Measurements from ENCODE around the gene HIGD1B.

Gene HIGD1B

DNA sequence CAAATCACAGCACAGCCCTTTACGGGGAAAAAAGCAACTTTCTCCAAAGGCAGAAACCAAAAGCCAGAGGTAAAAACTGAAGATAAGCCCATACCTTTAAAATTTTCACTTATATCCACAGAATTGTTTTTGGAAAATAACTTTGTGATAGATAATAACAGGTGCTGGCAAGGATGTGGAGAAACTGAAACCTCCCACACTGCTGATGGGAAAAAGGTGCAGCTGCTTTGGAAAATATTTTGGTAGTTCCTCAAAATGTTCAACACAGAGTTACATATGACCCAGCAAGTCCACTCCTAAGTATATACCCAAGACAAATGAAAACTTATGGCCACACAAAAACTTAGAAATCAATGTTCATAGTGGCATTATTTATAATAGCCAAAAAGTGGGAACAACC lies 39.3 kb downstream of the HIGD1B start:
- TF ChIP-seq EP300 (IDR thresholded peaks at IDR 0.05; ENCODE audit: borderline replicate concordance) (no peak), CREB1 (IDR thresholded peaks at IDR 0.05; ENCODE audit: low read depth) (no peak), CEBPB (IDR thresholded peaks at IDR 0.05) (no peak), NFIC (IDR thresholded peaks at IDR 0.05) (no peak), TCF12 (IDR thresholded peaks at IDR 0.05; ENCODE audit: low read depth) (no peak), ZBTB7A (IDR thresholded peaks at IDR 0.05; ENCODE audit: low read depth) (no peak), EGR1 (IDR thresholded peaks at IDR 0.05) (no peak), RAD21 (IDR thresholded peaks at IDR 0.05; ENCODE audit: low read depth) (no peak), YY1 (IDR thresholded peaks at IDR 0.05; ENCODE audit: low read depth) (no peak), TAF1 (IDR thresholded peaks at IDR 0.05; ENCODE audit: low read depth) (no peak), USF1 (IDR thresholded peaks at IDR 0.05) (no peak), FOXM1 (IDR thresholded peaks at IDR 0.05; ENCODE audit: borderline replicate concordance, low read depth) (no peak), TEAD4 (IDR thresholded peaks at IDR 0.05) (no peak)
- TF ChIP-seq, protein P1, sequence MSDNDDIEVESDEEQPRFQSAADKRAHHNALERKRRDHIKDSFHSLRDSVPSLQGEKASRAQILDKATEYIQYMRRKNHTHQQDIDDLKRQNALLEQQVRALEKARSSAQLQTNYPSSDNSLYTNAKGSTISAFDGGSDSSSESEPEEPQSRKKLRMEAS (IDR thresholded peaks at IDR 0.05), result no peak
- TF ChIP-seq, protein P2, sequence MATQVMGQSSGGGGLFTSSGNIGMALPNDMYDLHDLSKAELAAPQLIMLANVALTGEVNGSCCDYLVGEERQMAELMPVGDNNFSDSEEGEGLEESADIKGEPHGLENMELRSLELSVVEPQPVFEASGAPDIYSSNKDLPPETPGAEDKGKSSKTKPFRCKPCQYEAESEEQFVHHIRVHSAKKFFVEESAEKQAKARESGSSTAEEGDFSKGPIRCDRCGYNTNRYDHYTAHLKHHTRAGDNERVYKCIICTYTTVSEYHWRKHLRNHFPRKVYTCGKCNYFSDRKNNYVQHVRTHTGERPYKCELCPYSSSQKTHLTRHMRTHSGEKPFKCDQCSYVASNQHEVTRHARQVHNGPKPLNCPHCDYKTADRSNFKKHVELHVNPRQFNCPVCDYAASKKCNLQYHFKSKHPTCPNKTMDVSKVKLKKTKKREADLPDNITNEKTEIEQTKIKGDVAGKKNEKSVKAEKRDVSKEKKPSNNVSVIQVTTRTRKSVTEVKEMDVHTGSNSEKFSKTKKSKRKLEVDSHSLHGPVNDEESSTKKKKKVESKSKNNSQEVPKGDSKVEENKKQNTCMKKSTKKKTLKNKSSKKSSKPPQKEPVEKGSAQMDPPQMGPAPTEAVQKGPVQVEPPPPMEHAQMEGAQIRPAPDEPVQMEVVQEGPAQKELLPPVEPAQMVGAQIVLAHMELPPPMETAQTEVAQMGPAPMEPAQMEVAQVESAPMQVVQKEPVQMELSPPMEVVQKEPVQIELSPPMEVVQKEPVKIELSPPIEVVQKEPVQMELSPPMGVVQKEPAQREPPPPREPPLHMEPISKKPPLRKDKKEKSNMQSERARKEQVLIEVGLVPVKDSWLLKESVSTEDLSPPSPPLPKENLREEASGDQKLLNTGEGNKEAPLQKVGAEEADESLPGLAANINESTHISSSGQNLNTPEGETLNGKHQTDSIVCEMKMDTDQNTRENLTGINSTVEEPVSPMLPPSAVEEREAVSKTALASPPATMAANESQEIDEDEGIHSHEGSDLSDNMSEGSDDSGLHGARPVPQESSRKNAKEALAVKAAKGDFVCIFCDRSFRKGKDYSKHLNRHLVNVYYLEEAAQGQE (IDR thresholded peaks at IDR 0.05; ENCODE audit: low read depth), result no peak

- TF ChIP-seq YY1 (IDR thresholded peaks at IDR 0.05; ENCODE audit: low read depth), result no peak
- TF ChIP-seq ZBTB7A (IDR thresholded peaks at IDR 0.05; ENCODE audit: low read depth), result no peak
- TF ChIP-seq NFIC (IDR thresholded peaks at IDR 0.05), result no peak
- TF ChIP-seq FOXM1 (IDR thresholded peaks at IDR 0.05; ENCODE audit: borderline replicate concordance, low read depth), result no peak
- TF ChIP-seq, protein P2 (IDR thresholded peaks at IDR 0.05; ENCODE audit: low read depth), result no peak
- no peak for TF ChIP-seq TCF12 (IDR thresholded peaks at IDR 0.05; ENCODE audit: low read depth)
- TF ChIP-seq RAD21 (IDR thresholded peaks at IDR 0.05; ENCODE audit: low read depth), result no peak
- no peak for TF ChIP-seq TAF1 (IDR thresholded peaks at IDR 0.05; ENCODE audit: low read depth)
- TF ChIP-seq EGR1 (IDR thresholded peaks at IDR 0.05), result no peak
- no peak for TF ChIP-seq USF1 (IDR thresholded peaks at IDR 0.05)
- no peak for TF ChIP-seq CEBPB (IDR thresholded peaks at IDR 0.05)
- TF ChIP-seq, protein P1 (IDR thresholded peaks at IDR 0.05), result no peak
Measured at GRCh38 chr17:44887971-44888954, 40.6 kb downstream of the HIGD1B start.

- no peak for TF ChIP-seq USF1 (IDR thresholded peaks at IDR 0.05)
- TF ChIP-seq, protein P1 (IDR thresholded peaks at IDR 0.05), result no peak
- TF ChIP-seq YY1 (IDR thresholded peaks at IDR 0.05; ENCODE audit: low read depth), result no peak
- TF ChIP-seq EGR1 (IDR thresholded peaks at IDR 0.05), result no peak
- TF ChIP-seq FOXM1 (IDR thresholded peaks at IDR 0.05; ENCODE audit: borderline replicate concordance, low read depth), result no peak
- TF ChIP-seq CREB1 (IDR thresholded peaks at IDR 0.05; ENCODE audit: low read depth), result no peak
- TF ChIP-seq RAD21 (IDR thresholded peaks at IDR 0.05; ENCODE audit: low read depth), result no peak
- no peak for TF ChIP-seq TEAD4 (IDR thresholded peaks at IDR 0.05)
- TF ChIP-seq ZBTB7A (IDR thresholded peaks at IDR 0.05; ENCODE audit: low read depth), result no peak
- no peak for TF ChIP-seq EP300 (IDR thresholded peaks at IDR 0.05; ENCODE audit: borderline replicate concordance)
Measured at GRCh38 chr17:44889003-44889402, 41.3 kb downstream of the HIGD1B start.

DNA sequence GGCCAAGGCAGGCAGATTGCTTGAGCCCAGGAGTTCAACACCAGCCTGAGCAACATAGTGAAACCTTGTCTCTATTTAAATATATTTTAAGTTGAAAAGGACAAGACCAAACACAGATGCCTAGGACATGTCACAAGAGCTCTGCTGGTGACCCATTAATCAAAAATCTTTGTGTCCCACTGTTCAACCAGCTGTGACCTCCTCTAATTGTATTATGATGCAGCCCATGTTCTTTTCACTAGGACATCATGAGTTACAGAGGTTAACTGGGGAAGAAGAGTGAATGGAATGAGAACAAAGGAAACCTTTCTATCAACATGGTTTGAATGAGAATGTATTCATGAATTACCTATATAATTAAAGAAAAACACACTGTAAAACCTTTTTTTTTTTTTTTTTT lies 44.6 kb downstream of the HIGD1B start:
- TF ChIP-seq TEAD4 (IDR thresholded peaks at IDR 0.05), result no peak
- no peak for TF ChIP-seq EGR1 (IDR thresholded peaks at IDR 0.05)
- TF ChIP-seq EP300 (IDR thresholded peaks at IDR 0.05; ENCODE audit: borderline replicate concordance), result no peak
- no peak for TF ChIP-seq USF1 (IDR thresholded peaks at IDR 0.05)
- TF ChIP-seq, protein P1 (IDR thresholded peaks at IDR 0.05), result no peak
- TF ChIP-seq, protein P2 (IDR thresholded peaks at IDR 0.05; ENCODE audit: low read depth), result no peak
- TF ChIP-seq TCF12 (IDR thresholded peaks at IDR 0.05; ENCODE audit: low read depth), result no peak
- TF ChIP-seq ZBTB7A (IDR thresholded peaks at IDR 0.05; ENCODE audit: low read depth), result no peak
- TF ChIP-seq YY1 (IDR thresholded peaks at IDR 0.05; ENCODE audit: low read depth), result no peak
- no peak for TF ChIP-seq TAF1 (IDR thresholded peaks at IDR 0.05; ENCODE audit: low read depth)
- no peak for TF ChIP-seq FOXM1 (IDR thresholded peaks at IDR 0.05; ENCODE audit: borderline replicate concordance, low read depth)
- no peak for TF ChIP-seq RAD21 (IDR thresholded peaks at IDR 0.05; ENCODE audit: low read depth)
- no peak for TF ChIP-seq CEBPB (IDR thresholded peaks at IDR 0.05)
- no peak for TF ChIP-seq CREB1 (IDR thresholded peaks at IDR 0.05; ENCODE audit: low read depth)
